Chondrocyte (in vitro differentiated cells): ENCODE data around the gene YDJC. TPM values are rescaled to one million over a fixed set of nuclear protein-coding genes. Genes with fewer than 3 reads are reported as not detected.

Experiments
- DNase-seq: peaks from one replicate; pipeline ENCODE4 v3.0.0; 2021; ENCODE audit warnings: mixed read lengths, low spot score
- H3K27ac Mint-ChIP-seq: one replicate; pipeline ENCODE4 v1.8.0; 2021; ENCODE audit warnings: mild to moderate bottlenecking, moderate library complexity, mixed read lengths; ENCODE audit not compliant: unreplicated experiment
- H3K27me3 Mint-ChIP-seq: 2 replicates; pipeline ENCODE4 v1.8.0; 2021; ENCODE audit warnings: low read depth, mixed read lengths
- H3K36me3 Mint-ChIP-seq: 2 replicates; pipeline ENCODE4 v1.8.0; 2021; ENCODE audit warnings: low read depth, mixed read lengths
- H3K4me1 Mint-ChIP-seq: 2 replicates; pipeline ENCODE4 v1.8.0; 2021; ENCODE audit warnings: low read depth, mild to moderate bottlenecking, mixed read lengths
- H3K4me3 Mint-ChIP-seq: one replicate; pipeline ENCODE4 v1.8.0; 2021; ENCODE audit warnings: mild to moderate bottlenecking, moderate library complexity, mixed read lengths; ENCODE audit not compliant: unreplicated experiment
- H3K9me3 Mint-ChIP-seq: 2 replicates; pipeline ENCODE4 v1.8.0; 2021; ENCODE audit warnings: low read depth, mixed read lengths
- CTCF ChIP-seq: fragments of 200-600 bp; sonication (generic); IDR thresholded peaks from 2 replicates; pipeline ENCODE4 v1.5.0; 2021; ENCODE audit warnings: antibody characterized with exemption, mild to moderate bottlenecking, moderate library complexity
- total RNA-seq: library from RNA; stranded (reverse); gene quantifications from 3 replicates; pipeline ENCODE4 v1.2.1, GENCODE V29; 2021

The YDJC gene
- total RNA-seq, 1 donor from 2014 or later, result 14.6 TPM

GRCh38 chr22:21663738-21664137 is 33.9 kb upstream of the YDJC start:
- Mint-ChIP-seq H3K9me3 (no peaks in the 10 kb centered on the region), H3K27ac (no peak overlapping the region), H3K36me3 (no peaks in the 10 kb centered on the region), H3K4me3 (no peak overlapping the region), H3K4me1 (peaks cover 20% of the 10 kb centered on the region), H3K27me3 (no peaks in the 10 kb centered on the region)
- no peak for DNase-seq
- TF ChIP-seq CTCF, result no peak

- no peak overlapping the region for H3K4me3 Mint-ChIP-seq
These were observed 32.2 kb upstream of the YDJC start for GRCh38 chr22:21661991-21662390.

GRCh38 chr22:21660904-21661303 is 31.1 kb upstream of the YDJC start:
- Mint-ChIP-seq H3K27ac (no peak overlapping the region), H3K4me3 (no peak overlapping the region), H3K36me3 (no peaks in the 10 kb centered on the region), H3K4me1 (peaks cover 19% of the 10 kb centered on the region), H3K27me3 (no peaks in the 10 kb centered on the region), H3K9me3 (no peaks in the 10 kb centered on the region)
- TF ChIP-seq CTCF, result no peak
- DNase-seq, result no peak

More at GRCh38 chr22:21661991-21662390, 32.2 kb upstream of the YDJC start:
- Mint-ChIP-seq H3K27ac (no peak overlapping the region), H3K4me1 (peaks cover 19% of the 10 kb centered on the region), H3K9me3 (no peaks in the 10 kb centered on the region), H3K36me3 (no peaks in the 10 kb centered on the region), H3K27me3 (no peaks in the 10 kb centered on the region)
- no peak for TF ChIP-seq CTCF
- no peak for DNase-seq

GRCh38 chr22:21659864-21660525 is 30.2 kb upstream of the YDJC start:
- peaks cover 14% of the 10 kb centered on the region for H3K4me1 Mint-ChIP-seq
- no peak overlapping the region for H3K4me3 Mint-ChIP-seq
- no peaks in the 10 kb centered on the region for H3K36me3 Mint-ChIP-seq
- H3K27ac Mint-ChIP-seq, result no peak overlapping the region
- H3K9me3 Mint-ChIP-seq, result no peaks in the 10 kb centered on the region
- TF ChIP-seq CTCF, result peak; percentile 26
- DNase-seq, result no peak
- H3K27me3 Mint-ChIP-seq, result no peaks in the 10 kb centered on the region

- no peak for DNase-seq
- Mint-ChIP-seq H3K4me3 (peak overlapping the region; percentile 77), H3K27me3 (no peaks in the 10 kb centered on the region), H3K4me1 (peaks cover 13% of the 10 kb centered on the region), H3K27ac (no peak overlapping the region), H3K9me3 (no peaks in the 10 kb centered on the region), H3K36me3 (no peaks in the 10 kb centered on the region)
- TF ChIP-seq CTCF, result peak; percentile 48
These were observed 27.7 kb upstream of the YDJC start for GRCh38 chr22:21657360-21658032.
